GM19372 (cell line): Measurements from ENCODE around the gene IL21.
"Not testable (repeated sequence)": the region's sequence is repeated elsewhere in the genome, so short reads cannot be mapped to it uniquely, and the experiment has no call there.

ENCODE experiments used
- ATAC-seq: cut with Tn5 transposase; IDR thresholded peaks from one replicate; pipeline ENCODE4 v1.9.1; 2021; ENCODE audit warnings: mild to moderate bottlenecking, low read depth, moderate library complexity; ENCODE audit not compliant: unreplicated experiment

IL21 gene

DNA sequence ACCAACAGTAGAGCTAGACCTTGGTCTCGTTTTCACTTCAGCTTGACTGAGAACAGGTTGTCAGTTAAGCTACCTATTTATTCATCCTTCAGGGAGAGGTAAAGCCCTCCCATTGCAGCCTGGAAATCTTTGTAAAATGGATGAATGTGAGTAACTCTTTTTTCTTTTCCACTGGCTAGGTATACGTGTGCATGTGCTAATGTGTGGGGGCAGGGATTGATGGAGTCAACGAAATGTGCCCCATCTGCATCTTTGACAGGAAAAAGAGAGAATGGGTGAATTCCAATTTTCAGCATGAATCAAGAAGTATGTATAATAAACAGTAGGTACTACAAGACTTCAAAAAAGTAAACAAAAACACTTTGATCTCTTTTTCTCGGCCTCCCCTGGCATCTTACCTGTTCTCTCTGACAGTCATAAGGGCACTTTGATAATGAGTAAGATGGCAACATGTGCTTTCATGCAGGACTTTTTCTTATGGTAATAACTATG is at the start of gene IL21:
IL21 (minus strand) TSS at position 51 of the 492 bp plus-strand sequence. CDS start 55 bp downstream, outside the sequence.
- ATAC-seq: no peak

- no peak for ATAC-seq
Observed at GRCh38 chr4:122669911-122670738, 49.3 kb upstream of the IL21 start.

GRCh38 chr4:122668241-122668640 is 47.4 kb upstream of the IL21 start:
- no peak for ATAC-seq

DNA sequence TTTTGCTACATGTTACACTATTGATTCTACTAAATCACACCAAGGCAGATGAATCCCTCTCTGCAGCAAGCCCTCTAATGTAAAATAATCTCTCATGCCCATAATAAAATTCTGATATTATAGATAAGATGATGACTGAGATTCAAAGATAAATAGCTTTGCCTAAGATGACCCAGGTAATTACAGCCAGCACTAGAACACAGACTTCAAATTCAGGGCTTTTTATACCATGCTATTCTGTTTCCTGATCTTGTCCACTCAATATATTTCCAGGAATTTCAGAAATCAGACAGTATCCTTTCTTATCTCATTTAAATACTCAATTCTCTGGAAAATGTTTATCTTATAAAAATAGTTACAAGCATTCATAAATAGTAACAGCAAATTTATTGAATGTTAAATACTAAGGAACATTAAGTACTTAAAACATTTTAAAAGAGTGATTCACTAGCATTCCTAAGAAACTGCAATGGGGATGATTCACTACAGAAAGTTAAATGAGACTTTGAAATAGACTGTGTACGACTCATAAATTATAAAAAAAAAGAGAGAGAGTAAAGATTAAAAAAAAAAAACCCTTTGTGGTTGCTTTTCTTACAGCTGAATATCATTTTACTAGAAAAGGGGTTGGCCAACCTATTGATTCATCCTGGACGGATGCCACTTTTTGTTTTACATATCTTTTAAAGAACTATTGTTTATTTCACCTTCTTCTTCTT is 45.8 kb upstream of the IL21 start:
- ATAC-seq: no peak

GRCh38 chr4:122665161-122665929 is 44.5 kb upstream of the IL21 start:
- ATAC-seq: no peak

- ATAC-seq: no peak
Observed at GRCh38 chr4:122663814-122664610, 43.1 kb upstream of the IL21 start.

- ATAC-seq: no peak
Observed at GRCh38 chr4:122663291-122663690, 42.4 kb upstream of the IL21 start.

- no peak for ATAC-seq
Observed at GRCh38 chr4:122662701-122663100, 41.8 kb upstream of the IL21 start.

DNA sequence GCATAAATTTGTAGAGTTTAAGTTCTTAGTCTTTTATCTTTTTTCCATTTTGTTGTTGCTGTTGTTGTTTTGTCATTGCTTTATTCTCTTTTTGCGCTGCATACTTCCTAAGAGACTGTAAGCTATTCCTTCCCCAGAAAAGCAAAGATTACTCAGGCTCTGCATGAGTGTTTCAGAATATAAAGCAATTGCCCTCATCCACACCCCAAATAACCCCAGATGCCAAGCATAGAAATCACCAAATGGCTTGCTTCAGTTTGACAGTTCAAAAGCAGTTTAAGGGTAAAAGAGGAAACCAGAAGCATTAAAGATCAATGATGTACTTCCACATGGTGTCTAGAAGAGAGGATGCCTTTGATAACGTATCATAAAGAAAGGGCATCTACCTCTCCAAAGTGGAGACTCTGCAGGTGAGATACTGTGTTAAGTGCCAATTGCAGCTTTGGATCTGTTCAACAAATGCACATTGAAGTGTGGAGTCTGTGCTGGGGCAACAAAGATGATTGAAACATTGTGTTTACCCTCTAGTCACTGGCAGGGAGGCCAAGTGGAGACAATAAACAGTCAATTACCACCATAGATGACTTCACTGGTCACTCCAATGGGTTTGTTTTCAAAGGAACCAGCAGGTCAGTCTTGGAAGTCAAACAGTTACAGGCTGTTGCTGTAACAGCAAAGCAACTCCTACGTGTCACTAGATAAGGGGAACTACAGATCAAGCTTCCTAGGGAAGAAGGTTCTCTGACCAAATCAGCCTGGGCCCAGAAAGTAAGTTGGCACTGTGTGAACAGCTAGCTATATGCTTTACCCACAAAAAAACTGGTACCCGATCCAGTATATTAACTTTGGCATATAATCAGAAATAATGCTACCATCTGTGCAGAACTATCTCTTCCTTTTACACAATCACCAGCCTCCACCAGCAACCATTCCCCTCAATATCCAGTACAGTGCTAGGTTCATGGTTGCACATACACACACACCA is 40.6 kb upstream of the IL21 start:
- ATAC-seq: no peak

DNA sequence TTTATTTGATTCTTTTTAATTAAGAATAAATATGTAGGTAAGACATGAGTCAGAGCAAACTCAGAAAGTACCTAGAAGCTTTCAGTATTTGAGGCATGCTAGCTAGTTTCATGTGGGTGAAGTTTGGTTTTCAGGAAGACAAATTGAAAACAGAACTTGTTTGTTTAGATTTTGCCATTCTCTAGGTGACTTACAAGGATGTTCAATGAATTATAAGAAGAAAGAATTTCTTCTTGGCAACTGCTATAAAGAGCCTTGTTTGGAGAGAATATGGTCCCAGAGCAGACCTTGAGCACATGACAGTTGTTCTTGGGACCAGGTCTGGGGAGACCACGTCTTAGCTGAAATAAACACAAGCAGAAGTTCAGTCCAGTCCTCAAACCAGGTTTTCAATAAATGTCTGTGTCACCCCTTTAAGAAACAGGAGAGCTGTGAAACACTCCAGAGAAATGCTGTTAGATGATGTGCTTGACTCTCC is 38.0 kb upstream of the IL21 start:
- peak; percentile 76 for ATAC-seq

DNA sequence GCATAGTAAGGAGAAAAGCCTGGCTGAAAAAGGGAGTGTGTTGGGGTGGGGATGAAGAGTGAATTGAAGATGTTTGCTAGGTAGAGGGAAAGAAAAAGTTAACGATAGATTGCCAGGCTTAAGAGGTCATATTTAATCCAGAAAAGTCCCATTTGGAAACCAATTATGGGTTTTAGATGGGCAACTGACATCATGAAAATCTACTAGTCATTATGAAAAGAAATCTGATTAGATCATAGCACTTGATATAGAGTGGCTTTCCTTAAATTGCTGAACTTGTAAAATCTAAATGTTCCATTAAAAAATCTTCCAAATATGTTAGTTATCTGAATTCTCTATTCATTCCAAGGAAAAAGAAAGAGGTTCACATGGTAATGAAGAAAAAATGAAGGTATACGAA is 37.5 kb upstream of the IL21 start:
- no peak for ATAC-seq

DNA sequence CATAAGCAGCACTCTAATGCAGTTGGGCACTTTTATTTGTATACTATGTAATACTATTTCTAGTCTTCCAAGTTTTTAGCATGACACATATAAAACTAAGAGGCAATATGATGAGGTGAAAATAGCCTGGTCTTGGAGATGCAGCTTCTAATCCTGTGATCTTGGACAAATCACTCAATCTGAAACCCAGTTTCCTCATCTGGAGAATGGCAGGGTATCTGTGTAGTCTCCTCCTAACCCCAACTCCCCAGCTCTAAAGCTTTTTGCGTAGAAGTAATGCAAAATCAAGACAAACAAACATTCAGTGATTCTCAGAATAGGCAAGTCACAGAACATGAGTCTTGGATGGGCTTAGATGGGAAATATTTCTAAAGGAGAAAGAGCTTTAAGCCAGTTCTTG is 36.7 kb upstream of the IL21 start:
- ATAC-seq: no peak

DNA sequence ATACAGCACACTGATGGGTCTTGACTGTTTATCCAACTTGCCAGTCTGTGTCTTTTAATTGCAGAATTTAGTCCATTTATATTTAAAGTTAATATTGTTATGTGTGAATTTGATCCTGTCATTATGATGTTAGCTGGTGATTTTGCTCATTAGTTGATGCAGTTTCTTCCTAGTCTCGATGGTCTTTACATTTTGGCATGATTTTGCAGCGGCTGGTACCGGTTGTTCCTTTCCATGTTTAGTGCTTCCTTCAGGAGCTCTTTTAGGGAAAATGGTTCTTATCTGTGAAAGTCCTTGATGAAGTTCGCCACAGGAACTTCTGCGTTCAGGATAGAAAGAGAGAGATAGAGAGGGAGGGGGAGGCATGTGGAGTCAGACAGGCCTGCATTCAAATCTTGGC is 35.7 kb upstream of the IL21 start:
- ATAC-seq: not testable (repeated sequence)

- ATAC-seq: no peak
Observed at GRCh38 chr4:122652379-122652778, 31.5 kb upstream of the IL21 start.

- ATAC-seq: no peak
Observed at GRCh38 chr4:122650148-122650547, 29.3 kb upstream of the IL21 start.

- ATAC-seq: no peak
Observed at GRCh38 chr4:122647656-122648055, 26.8 kb upstream of the IL21 start.

GRCh38 chr4:122643257-122643656 is 22.4 kb upstream of the IL21 start:
- ATAC-seq: no peak

DNA sequence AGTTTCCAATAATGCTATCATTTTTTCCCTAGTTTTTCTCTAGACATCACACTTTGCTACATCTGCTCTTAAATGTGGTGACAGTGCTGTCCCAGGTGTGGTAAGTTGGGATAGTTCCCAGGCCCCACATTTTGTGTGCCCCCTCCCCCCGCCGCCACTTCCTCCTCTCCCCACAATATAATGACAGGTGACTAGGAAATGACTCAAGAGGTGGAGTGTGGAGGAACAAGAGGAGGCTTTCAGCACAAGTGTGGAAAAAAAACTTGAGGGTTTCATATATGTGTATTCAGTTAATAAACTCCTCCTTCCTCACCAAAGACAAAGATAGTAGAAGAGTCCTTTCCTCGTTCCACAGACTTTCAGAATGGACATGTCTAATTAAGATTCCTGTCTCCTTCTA is 18.3 kb upstream of the IL21 start:
- ATAC-seq: no peak

DNA sequence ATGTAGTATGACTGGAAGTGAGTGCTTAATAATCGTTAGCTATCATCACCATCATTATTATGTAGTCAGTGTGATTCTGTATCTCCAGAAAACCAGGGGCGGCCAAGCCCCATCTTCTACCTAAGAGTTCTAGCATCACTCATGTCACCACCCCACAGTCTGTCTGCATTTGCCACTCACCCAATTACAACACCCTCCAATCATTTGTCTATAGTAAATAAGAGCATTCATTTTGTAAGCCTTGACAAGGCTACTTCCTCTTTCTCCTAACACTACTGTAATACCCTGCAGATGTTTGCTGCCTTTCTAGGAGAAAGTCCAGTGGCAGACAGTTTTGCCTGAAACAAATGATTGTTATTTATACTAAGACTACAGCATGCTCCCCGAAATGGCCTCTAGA is 15.8 kb upstream of the IL21 start:
- peak; percentile 46 for ATAC-seq
